Coronary artery (tissue), 2 donors: Measurements from ENCODE around the gene GNS.
"Not testable (repeated sequence)": the region's sequence is repeated elsewhere in the genome, so short reads cannot be mapped to it uniquely, and the experiment has no call there.

Source experiments
- DNase-seq: peaks from one replicate; pipeline ENCODE4 v3.0.0-alpha.2; 2017; ENCODE audit warnings: low spot score
- H3K27ac ChIP-seq, 2 donors: fragments of 200-600 bp; sonication (generic); one replicate each; pipeline ENCODE4 v1.5.1; 2016 to 2019
- H3K4me3 ChIP-seq: fragments of 200-600 bp; sonication (generic); 2 replicates; pipeline ENCODE4 v1.5.1; 2016; ENCODE audit warnings: mild to moderate bottlenecking, moderate library complexity
- TF ChIP-seq, protein P1 (sequence below): fragments of 200-600 bp; sonication (generic); IDR thresholded peaks from one replicate; pipeline ENCODE4 v1.5.1; 2019; ENCODE audit warnings: antibody characterized with exemption

The GNS gene

DNA sequence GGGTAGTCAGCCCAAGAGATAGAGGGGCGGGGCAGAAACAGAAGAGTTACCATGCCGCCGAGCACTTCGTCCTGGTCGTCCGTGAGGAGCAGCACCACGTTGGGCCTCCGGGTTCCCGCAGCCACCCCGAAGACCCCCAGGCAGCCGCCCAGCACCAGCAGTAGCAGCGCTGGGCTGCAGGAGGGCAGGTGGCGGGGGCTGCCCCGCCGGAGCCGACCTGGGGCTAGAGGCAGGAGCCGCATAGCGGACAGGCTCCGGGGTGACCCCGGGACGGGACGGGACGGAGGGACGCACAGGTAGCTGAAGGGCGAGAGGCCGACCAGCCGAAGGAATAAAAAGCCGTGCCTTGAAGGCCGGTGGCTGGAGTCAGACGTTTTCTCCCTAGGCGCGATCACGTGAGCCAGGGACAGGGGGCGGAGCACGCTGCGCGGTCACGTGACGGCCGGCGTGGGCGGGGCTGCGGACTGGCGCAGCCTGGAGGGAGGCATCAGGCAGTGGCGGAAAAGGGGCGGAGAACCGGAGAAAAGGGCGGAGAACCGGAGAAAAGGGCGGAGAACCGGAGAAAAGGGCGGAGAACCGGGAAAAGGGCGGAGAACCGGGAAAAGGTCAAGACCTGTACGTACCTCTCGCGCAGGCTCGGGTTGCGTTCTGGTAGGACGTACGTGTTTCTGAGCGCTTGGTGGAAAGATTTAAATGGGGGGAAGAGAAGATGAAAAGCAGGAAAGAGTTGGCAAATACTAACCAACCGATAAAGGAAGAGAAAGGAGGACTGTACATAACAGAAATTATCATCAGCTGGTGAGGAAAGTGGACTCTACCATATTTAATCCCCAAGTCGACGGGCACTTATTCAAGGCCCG is at the start of gene GNS:
GNS (minus strand) TSS at position 372 of the 860 bp plus-strand sequence; CDS start at position 242, 130 bp downstream.
- H3K4me3 ChIP-seq: peak within 1 kb of the TSS; percentile 83
- TF ChIP-seq, protein P1, sequence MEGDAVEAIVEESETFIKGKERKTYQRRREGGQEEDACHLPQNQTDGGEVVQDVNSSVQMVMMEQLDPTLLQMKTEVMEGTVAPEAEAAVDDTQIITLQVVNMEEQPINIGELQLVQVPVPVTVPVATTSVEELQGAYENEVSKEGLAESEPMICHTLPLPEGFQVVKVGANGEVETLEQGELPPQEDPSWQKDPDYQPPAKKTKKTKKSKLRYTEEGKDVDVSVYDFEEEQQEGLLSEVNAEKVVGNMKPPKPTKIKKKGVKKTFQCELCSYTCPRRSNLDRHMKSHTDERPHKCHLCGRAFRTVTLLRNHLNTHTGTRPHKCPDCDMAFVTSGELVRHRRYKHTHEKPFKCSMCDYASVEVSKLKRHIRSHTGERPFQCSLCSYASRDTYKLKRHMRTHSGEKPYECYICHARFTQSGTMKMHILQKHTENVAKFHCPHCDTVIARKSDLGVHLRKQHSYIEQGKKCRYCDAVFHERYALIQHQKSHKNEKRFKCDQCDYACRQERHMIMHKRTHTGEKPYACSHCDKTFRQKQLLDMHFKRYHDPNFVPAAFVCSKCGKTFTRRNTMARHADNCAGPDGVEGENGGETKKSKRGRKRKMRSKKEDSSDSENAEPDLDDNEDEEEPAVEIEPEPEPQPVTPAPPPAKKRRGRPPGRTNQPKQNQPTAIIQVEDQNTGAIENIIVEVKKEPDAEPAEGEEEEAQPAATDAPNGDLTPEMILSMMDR: no peak
- peak within 1 kb of the TSS; percentile 75 to 83 for H3K27ac ChIP-seq
- peak; percentile 98 for DNase-seq

DNA sequence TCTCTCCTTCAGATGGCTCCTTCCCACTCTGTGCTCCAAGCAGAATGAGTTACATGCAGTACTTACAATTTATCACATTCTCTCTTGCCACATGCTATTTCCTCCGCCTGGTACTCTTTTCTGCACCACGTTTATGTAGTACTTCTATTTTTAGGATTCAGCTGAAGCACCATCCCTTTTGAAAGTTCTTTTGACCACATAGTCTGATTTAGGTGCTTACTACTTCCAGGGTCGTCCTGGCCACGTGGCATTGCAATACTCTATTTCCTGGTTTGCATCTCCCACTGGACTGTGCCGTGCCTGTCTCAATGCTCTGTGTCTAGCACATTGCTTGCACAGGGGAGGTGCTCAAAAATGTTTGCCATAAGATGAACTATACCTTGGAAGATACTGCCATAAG is 48.9 kb upstream of the GNS start:
- H3K4me3 ChIP-seq: no peak overlapping the region
- TF ChIP-seq, protein P1: no peak
- H3K27ac ChIP-seq: no peak overlapping the region
- no peak for DNase-seq

DNA sequence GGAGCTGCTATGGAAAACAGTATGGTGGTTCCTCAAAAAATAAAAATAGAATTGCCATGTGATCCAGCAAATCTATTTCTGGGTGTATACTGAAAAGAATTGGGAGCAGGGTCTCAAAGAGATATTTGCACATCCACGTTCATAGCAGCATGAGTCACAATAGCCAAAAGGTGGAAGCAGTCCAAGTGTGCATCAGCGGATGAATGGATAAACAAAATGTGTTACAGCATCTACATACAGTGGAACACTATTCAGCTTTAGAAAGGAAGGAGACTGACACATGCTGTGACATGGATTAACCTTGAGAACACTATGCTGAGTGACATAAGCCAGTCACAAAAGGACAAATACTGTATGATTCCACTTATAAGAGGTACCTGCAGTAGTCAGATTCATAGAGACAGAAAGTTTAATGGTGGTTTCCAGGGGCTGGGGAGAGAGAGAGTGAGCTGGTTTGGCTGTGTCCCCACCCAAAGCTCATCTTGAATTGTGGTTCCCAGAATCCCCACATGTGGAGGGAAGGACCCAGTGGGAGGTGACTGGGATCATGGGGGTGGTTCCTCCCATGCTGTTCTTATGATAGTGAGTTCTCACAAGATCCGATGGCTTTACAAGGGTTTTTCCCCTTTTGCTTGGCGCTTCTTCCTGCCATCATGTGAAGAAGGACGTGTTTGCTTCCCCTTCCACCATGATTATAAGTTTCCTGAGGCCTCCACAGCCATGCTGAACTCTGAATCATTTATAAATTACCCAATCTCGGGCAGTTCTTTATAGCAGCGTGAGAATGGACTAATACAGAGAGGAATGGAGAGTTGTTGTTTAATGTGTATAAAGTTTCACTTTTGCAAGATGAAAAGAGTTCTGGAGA is 47.6 kb upstream of the GNS start:
- Histone ChIP-seq H3K4me3 (no peak overlapping the region), H3K27ac (no peak overlapping the region)
- DNase-seq: no peak
- TF ChIP-seq, protein P1: no peak

DNA sequence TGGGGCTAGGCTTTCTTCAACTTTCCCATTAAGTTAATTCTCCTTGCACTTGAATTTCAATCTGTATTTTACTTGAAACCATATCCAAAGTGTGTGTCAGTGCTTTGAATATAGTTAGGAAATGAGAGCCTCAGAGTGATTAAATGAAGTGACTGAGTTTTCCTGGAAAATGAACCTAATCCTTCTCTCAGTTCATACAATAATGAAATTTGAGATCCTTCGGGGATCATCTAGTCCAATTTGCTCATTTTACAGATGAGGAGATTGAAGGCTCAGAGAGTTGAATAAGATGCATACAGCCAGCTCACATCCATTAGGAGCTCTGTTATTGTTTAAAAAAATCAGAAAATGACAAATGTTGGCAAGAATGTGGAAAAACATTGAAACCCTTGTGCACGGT is 47.0 kb upstream of the GNS start:
- TF ChIP-seq, protein P1: no peak
- no peak for DNase-seq
- Histone ChIP-seq H3K27ac (no peak overlapping the region), H3K4me3 (no peak overlapping the region)

DNA sequence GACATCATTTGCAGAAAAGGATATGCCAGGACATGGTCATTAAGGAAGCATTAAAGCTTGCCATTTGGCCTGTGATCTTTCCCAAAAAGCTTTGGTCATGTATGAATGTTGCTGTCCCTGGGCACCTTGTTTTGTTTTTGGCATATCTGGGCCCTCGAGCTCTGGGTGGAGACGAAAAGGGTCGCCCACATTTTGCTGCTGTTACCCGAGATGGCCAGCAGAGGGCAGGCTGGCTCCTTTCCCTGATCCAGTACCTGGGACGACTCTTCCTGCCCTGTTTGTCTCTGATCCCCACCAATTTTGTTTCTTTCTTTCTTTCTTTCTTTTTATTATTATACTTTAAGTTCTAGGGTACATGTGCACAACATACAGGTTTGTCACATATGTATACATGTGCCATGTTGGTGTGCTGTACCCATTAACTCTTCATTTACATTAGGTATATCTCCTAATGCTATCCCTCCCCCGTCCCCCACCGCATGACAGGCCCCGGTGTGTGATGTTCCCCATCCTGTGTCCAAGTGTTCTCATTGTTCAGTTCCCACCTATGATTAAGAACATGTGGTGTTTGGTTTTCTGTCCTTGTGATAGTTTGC is 43.1 kb upstream of the GNS start:
- not testable (repeated sequence) for H3K4me3 ChIP-seq, H3K27ac ChIP-seq, DNase-seq
- TF ChIP-seq, protein P1: peak; percentile 82

DNA sequence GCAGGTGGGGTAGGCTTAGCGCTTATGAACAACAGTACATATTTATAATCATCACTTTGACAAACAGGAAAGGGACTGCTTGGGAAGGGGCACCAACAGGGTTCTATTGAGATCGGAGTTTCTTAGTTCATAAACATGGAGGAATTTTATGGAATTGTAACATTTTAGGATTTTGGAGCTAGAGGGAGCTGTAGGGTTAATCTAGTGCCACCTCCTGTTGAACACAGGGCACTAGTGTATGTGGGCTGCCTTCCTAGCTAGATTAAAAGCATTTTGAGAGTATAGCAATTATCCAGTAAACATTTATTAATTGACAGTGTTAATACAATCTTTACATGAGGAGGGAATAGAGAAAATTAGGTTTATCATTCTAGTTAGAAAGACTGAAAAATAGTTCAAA is 42.2 kb upstream of the GNS start:
- TF ChIP-seq, protein P1: no peak
- Histone ChIP-seq H3K27ac (no peak overlapping the region), H3K4me3 (no peak overlapping the region)
- DNase-seq: no peak
